Raji (cell line): ENCODE results near the gene PCAT7.

Experiments
- POLR2A ChIP-seq: IDR thresholded peaks from 2 replicates; pipeline ENCODE4 v1.6.1; 2011; ENCODE audit warnings: low read depth, low read length, control low read depth; ENCODE audit not compliant: insufficient read depth

Gene PCAT7

GRCh38 chr9:94553029-94553938, 1.6 kb upstream of the PCAT7 start:
- TF ChIP-seq POLR2A: no peak

GRCh38 chr9:94554078-94554438, 825 bp upstream of the PCAT7 start:
- TF ChIP-seq POLR2A: no peak

GRCh38 chr9:94557376-94557775, 2.5 kb downstream of the PCAT7 start:
- TF ChIP-seq POLR2A: no peak

GRCh38 chr9:94560237-94560636, 5.4 kb downstream of the PCAT7 start:
- no peak for TF ChIP-seq POLR2A

GRCh38 chr9:94563548-94563947, 8.7 kb downstream of the PCAT7 start:
- TF ChIP-seq POLR2A: no peak

- TF ChIP-seq POLR2A: no peak
These were observed 11.7 kb downstream of the PCAT7 start for GRCh38 chr9:94566550-94566949.

GRCh38 chr9:94567271-94567670, 12.4 kb downstream of the PCAT7 start:
- no peak for TF ChIP-seq POLR2A

GRCh38 chr9:94568250-94568889, 13.5 kb downstream of the PCAT7 start:
- no peak for TF ChIP-seq POLR2A

GRCh38 chr9:94568972-94569712, 14.3 kb downstream of the PCAT7 start:
- TF ChIP-seq POLR2A: no peak

- TF ChIP-seq POLR2A: no peak
These were observed 21.2 kb downstream of the PCAT7 start for GRCh38 chr9:94576131-94576530.

GRCh38 chr9:94577036-94577435, 22.2 kb downstream of the PCAT7 start:
- TF ChIP-seq POLR2A: no peak

- no peak for TF ChIP-seq POLR2A
These were observed 22.7 kb downstream of the PCAT7 start for GRCh38 chr9:94577571-94577970.

- no peak for TF ChIP-seq POLR2A
These were observed 26.8 kb downstream of the PCAT7 start for GRCh38 chr9:94581728-94582127.

- no peak for TF ChIP-seq POLR2A
These were observed 29.7 kb downstream of the PCAT7 start for GRCh38 chr9:94584555-94584954.

GRCh38 chr9:94586316-94586715, 31.4 kb downstream of the PCAT7 start:
- TF ChIP-seq POLR2A: no peak

- TF ChIP-seq POLR2A: no peak
These were observed 31.9 kb downstream of the PCAT7 start for GRCh38 chr9:94586814-94587213.

- TF ChIP-seq POLR2A: no peak
These were observed 33.8 kb downstream of the PCAT7 start for GRCh38 chr9:94588681-94589080.

GRCh38 chr9:94591876-94592275, 37.0 kb downstream of the PCAT7 start:
- no peak for TF ChIP-seq POLR2A
